ENCODE data around the gene LCMT1. TPM values are rescaled to one million over a fixed set of nuclear protein-coding genes. Genes with fewer than 3 reads are reported as not detected.

The LCMT1 gene
- total RNA-seq, 1 donor from 2014 or later = 39.1 TPM

- Mint-ChIP-seq H3K4me1 (ENCODE audit: low read depth) (no peaks in the 10 kb centered on the region), H3K27me3 (ENCODE audit: insufficient read depth) (no peaks in the 10 kb centered on the region), H3K9me3 (no peaks in the 10 kb centered on the region), H3K27ac (no peak overlapping the region), H3K36me3 (ENCODE audit: low read depth) (peaks cover 15% of the 10 kb centered on the region), H3K4me3 (no peak overlapping the region)
- intact Hi-C loops (cut with micrococcal nuclease) = no loop called here
- no peak for DNase-seq (ENCODE audit: low spot score)
Observed at GRCh38 chr16:25134166-25134700, 22.7 kb downstream of the LCMT1 start.

GRCh38 chr16:25135254-25135878, 23.8 kb downstream of the LCMT1 start:
- H3K9me3 Mint-ChIP-seq = no peaks in the 10 kb centered on the region
- no peaks in the 10 kb centered on the region for H3K27me3 Mint-ChIP-seq (ENCODE audit: insufficient read depth)
- no peaks in the 10 kb centered on the region for H3K4me1 Mint-ChIP-seq (ENCODE audit: low read depth)
- intact Hi-C loops (cut with micrococcal nuclease) = no loop called here
- no peak overlapping the region for H3K27ac Mint-ChIP-seq
- no peak overlapping the region for H3K4me3 Mint-ChIP-seq
- no peak for DNase-seq (ENCODE audit: low spot score)
- peaks cover 19% of the 10 kb centered on the region for H3K36me3 Mint-ChIP-seq (ENCODE audit: low read depth)

- no peak for DNase-seq (ENCODE audit: low spot score)
- no peaks in the 10 kb centered on the region for H3K9me3 Mint-ChIP-seq
- H3K27ac Mint-ChIP-seq = no peak overlapping the region
- H3K4me3 Mint-ChIP-seq = no peak overlapping the region
- H3K36me3 Mint-ChIP-seq (ENCODE audit: low read depth) = peaks cover 27% of the 10 kb centered on the region
- H3K4me1 Mint-ChIP-seq (ENCODE audit: low read depth) = no peaks in the 10 kb centered on the region
- H3K27me3 Mint-ChIP-seq (ENCODE audit: insufficient read depth) = no peaks in the 10 kb centered on the region
- intact Hi-C loops (cut with micrococcal nuclease) = no loop called here
Observed at GRCh38 chr16:25138130-25138529, 26.6 kb downstream of the LCMT1 start.

GRCh38 chr16:25140459-25140858, 28.9 kb downstream of the LCMT1 start:
- Mint-ChIP-seq H3K27me3 (ENCODE audit: insufficient read depth) (no peaks in the 10 kb centered on the region), H3K4me3 (no peak overlapping the region), H3K27ac (no peak overlapping the region), H3K36me3 (ENCODE audit: low read depth) (peaks cover 18% of the 10 kb centered on the region), H3K9me3 (no peaks in the 10 kb centered on the region), H3K4me1 (ENCODE audit: low read depth) (no peaks in the 10 kb centered on the region)
- intact Hi-C loops (cut with micrococcal nuclease) = no loop called here
- no peak for DNase-seq (ENCODE audit: low spot score)

GRCh38 chr16:25141648-25142047, 30.1 kb downstream of the LCMT1 start:
- Mint-ChIP-seq H3K27me3 (ENCODE audit: insufficient read depth) (no peaks in the 10 kb centered on the region), H3K36me3 (ENCODE audit: low read depth) (peaks cover 18% of the 10 kb centered on the region), H3K4me3 (no peak overlapping the region), H3K4me1 (ENCODE audit: low read depth) (no peaks in the 10 kb centered on the region), H3K27ac (no peak overlapping the region), H3K9me3 (no peaks in the 10 kb centered on the region)
- DNase-seq (ENCODE audit: low spot score) = no peak
- intact Hi-C loops (cut with micrococcal nuclease) = no loop called here

- DNase-seq (ENCODE audit: low spot score) = no peak
- peaks cover 20% of the 10 kb centered on the region for H3K36me3 Mint-ChIP-seq (ENCODE audit: low read depth)
- H3K9me3 Mint-ChIP-seq = no peaks in the 10 kb centered on the region
- no peaks in the 10 kb centered on the region for H3K4me1 Mint-ChIP-seq (ENCODE audit: low read depth)
- H3K27me3 Mint-ChIP-seq (ENCODE audit: insufficient read depth) = no peaks in the 10 kb centered on the region
- no peak overlapping the region for H3K27ac Mint-ChIP-seq
- no peak overlapping the region for H3K4me3 Mint-ChIP-seq
- intact Hi-C loops (cut with micrococcal nuclease) = no loop called here
Observed at GRCh38 chr16:25143928-25144327, 32.4 kb downstream of the LCMT1 start.

GRCh38 chr16:25148568-25149215, 37.1 kb downstream of the LCMT1 start:
- intact Hi-C loops (cut with micrococcal nuclease) = no loop called here
- DNase-seq (ENCODE audit: low spot score) = no peak
- Mint-ChIP-seq H3K36me3 (ENCODE audit: low read depth) (peaks cover 6% of the 10 kb centered on the region), H3K27ac (no peak overlapping the region), H3K4me1 (ENCODE audit: low read depth) (no peaks in the 10 kb centered on the region), H3K9me3 (no peaks in the 10 kb centered on the region), H3K4me3 (no peak overlapping the region), H3K27me3 (ENCODE audit: insufficient read depth) (no peaks in the 10 kb centered on the region)

GRCh38 chr16:25151996-25152395, 40.5 kb downstream of the LCMT1 start:
- no peaks in the 10 kb centered on the region for H3K9me3 Mint-ChIP-seq
- no peaks in the 10 kb centered on the region for H3K27me3 Mint-ChIP-seq (ENCODE audit: insufficient read depth)
- peaks cover 19% of the 10 kb centered on the region for H3K36me3 Mint-ChIP-seq (ENCODE audit: low read depth)
- intact Hi-C loops (cut with micrococcal nuclease) = no loop called here
- peaks cover 11% of the 10 kb centered on the region for H3K4me1 Mint-ChIP-seq (ENCODE audit: low read depth)
- DNase-seq (ENCODE audit: low spot score) = no peak
- no peak overlapping the region for H3K27ac Mint-ChIP-seq
- H3K4me3 Mint-ChIP-seq = no peak overlapping the region

GRCh38 chr16:25155553-25156460, 44.3 kb downstream of the LCMT1 start:
- Mint-ChIP-seq H3K9me3 (no peaks in the 10 kb centered on the region), H3K4me1 (ENCODE audit: low read depth) (peaks cover 11% of the 10 kb centered on the region), H3K27ac (peak overlapping the region; percentile 81), H3K36me3 (ENCODE audit: low read depth) (peaks cover 20% of the 10 kb centered on the region), H3K27me3 (ENCODE audit: insufficient read depth) (no peaks in the 10 kb centered on the region), H3K4me3 (no peak overlapping the region)
- intact Hi-C loops (cut with micrococcal nuclease) = no loop called here
- no peak for DNase-seq (ENCODE audit: low spot score)

GRCh38 chr16:25157271-25157875, 45.8 kb downstream of the LCMT1 start:
- intact Hi-C loops (cut with micrococcal nuclease) = no loop called here
- no peak overlapping the region for H3K27ac Mint-ChIP-seq
- no peaks in the 10 kb centered on the region for H3K27me3 Mint-ChIP-seq (ENCODE audit: insufficient read depth)
- DNase-seq (ENCODE audit: low spot score) = no peak
- peaks cover 26% of the 10 kb centered on the region for H3K36me3 Mint-ChIP-seq (ENCODE audit: low read depth)
- H3K4me3 Mint-ChIP-seq = no peak overlapping the region
- H3K4me1 Mint-ChIP-seq (ENCODE audit: low read depth) = peaks cover 11% of the 10 kb centered on the region
- no peaks in the 10 kb centered on the region for H3K9me3 Mint-ChIP-seq

GRCh38 chr16:25158401-25158800, 46.9 kb downstream of the LCMT1 start:
- H3K36me3 Mint-ChIP-seq (ENCODE audit: low read depth) = peaks cover 24% of the 10 kb centered on the region
- H3K4me1 Mint-ChIP-seq (ENCODE audit: low read depth) = peaks cover 11% of the 10 kb centered on the region
- no peaks in the 10 kb centered on the region for H3K27me3 Mint-ChIP-seq (ENCODE audit: insufficient read depth)
- H3K27ac Mint-ChIP-seq = no peak overlapping the region
- intact Hi-C loops (cut with micrococcal nuclease) = no loop called here
- DNase-seq (ENCODE audit: low spot score) = no peak
- H3K9me3 Mint-ChIP-seq = no peaks in the 10 kb centered on the region
- no peak overlapping the region for H3K4me3 Mint-ChIP-seq

- H3K36me3 Mint-ChIP-seq (ENCODE audit: low read depth) = peaks cover 28% of the 10 kb centered on the region
- intact Hi-C loops (cut with micrococcal nuclease) = no loop called here
- no peak overlapping the region for H3K27ac Mint-ChIP-seq
Observed at GRCh38 chr16:25161753-25162367, 50.3 kb downstream of the LCMT1 start.

More at GRCh38 chr16:25161753-25162367, 50.3 kb downstream of the LCMT1 start:
- no peak overlapping the region for H3K4me3 Mint-ChIP-seq
- H3K27me3 Mint-ChIP-seq (ENCODE audit: insufficient read depth) = no peaks in the 10 kb centered on the region
- H3K4me1 Mint-ChIP-seq (ENCODE audit: low read depth) = no peaks in the 10 kb centered on the region
- no peak for DNase-seq (ENCODE audit: low spot score)
- no peaks in the 10 kb centered on the region for H3K9me3 Mint-ChIP-seq

Measured in activated T-helper 1 cell treated with anti-CD3 and anti-CD28 coated beads, Interleukin-12 subunit alpha, Interleukin-12 subunit beta, Interleukin-2, Interleukin-4 antibody, amounts not matched to agents 30 ng/mL and 10 ng/mL and 1 ng/mL, durations not matched to agents 14 hours and 24 hours and 36 hours (primary cell).